Stimulated activated CD8-positive, alpha-beta memory T cell treated with anti-CD3 and anti-CD28 coated beads, Interleukin-2, amount 100 ng/mL, for 1 hour (primary cell): Measurements from ENCODE around the gene TIPRL.
"Not testable (repeated sequence)": the region's sequence is repeated elsewhere in the genome, so short reads cannot be mapped to it uniquely, and the experiment has no call there.

Experiments
- DNase-seq, 2 donors: peaks; one replicate each; pipeline ENCODE4 v3.0.0-alpha.2; 2020; ENCODE audit warnings: low read depth in 2 of 2

The TIPRL gene

DNA sequence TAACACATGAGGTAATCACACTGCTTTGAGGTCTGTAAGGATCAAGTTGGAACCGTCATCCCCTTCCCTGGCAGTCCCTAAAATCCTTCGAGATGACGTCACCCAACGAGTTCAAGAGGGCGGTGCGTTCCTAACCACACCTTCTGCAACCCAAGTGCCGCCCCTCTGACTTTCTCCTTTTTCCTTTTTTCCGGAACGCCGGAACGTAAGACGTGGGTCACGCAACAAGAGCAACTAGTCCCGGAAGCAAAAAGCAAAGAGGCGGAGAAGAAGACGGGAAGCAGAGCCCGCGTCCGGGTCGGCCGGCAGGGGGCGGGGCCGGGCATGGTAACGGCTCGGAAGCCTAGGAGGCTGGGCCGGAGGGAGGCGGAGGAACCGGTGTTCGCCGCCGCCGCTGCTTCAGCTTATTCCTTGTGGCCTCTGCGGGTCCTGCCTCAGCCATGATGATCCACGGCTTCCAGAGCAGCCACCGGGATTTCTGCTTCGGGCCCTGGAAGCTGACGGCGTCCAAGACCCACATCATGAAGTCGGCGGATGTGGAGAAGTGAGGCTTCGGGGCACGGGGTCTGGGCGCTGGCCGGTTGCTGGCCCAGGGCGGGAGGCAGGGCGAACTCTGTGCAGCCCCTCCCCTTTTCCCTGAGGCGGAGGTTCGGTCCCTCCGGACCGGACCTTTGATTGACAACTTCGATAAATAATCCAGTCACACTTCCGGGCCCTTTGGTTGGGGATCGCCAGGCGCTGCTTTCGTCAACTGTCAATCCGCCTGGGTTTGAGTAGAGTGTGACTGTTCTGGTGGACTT is at the start of gene TIPRL:
Gene TIPRL, plus strand, starts transcription at position 325 of the 800 bp plus-strand sequence. Its CDS starts 116 bp downstream, at position 441.
- DNase-seq = peak; percentile 85 to 86

DNA sequence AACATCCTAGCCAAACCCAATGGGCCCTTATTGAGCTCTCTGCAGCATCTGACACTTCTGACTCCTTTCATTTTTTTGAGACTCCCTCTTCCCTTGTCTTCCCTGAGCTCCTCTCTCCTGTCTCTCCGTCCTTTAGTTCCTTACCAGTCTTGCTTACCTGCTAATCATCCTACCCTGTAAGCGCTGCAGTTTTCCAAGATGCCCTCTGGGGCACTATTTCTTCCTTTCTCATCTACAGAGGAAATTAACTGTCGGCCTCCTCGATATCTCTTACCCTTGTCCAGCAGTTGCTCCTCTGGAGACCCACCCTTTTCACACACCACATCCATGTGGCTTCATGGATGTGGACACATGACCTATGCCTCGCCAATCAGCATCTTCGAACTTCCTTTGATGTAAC is 48.8 kb upstream of the TIPRL start:
- DNase-seq = no peak

DNA sequence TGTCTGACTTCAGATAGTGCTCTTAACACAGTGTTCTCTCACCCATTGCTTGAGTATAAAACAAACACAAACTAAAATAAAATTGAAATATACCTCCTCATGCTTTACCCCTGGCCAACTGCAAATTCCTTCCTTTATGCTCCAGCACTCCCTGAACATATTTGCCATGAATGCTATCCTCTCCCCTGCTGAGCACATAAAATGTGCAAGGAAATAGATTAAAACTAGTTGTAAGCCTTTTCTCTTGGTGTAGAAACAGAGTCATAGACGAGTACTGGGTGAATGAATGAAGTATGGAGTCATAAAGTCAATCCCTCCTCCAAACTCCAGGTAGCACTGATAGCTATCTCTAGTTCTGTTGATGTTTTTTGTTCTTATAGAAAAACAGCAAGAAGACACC is 44.6 kb upstream of the TIPRL start:
- DNase-seq = no peak

DNA sequence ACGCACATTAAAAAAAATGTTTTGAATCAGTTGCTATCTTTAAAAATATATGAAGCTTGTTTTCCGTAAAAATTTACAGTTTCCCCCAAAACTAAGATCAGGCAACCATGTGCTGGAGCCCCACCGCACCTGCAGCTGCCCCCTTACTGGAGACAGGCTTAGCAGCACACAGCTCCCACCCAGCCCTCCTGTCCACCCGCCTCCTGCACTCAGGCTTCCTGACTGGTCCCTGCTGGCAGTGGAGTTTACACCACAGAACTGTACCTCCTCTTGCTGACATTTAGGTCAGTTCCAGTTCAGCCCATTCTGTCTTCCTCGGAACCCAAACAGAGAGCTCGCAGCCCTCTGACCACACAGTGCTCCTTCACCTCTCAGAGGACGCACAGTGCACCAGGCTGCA is 44.1 kb upstream of the TIPRL start:
- no peak for DNase-seq

DNA sequence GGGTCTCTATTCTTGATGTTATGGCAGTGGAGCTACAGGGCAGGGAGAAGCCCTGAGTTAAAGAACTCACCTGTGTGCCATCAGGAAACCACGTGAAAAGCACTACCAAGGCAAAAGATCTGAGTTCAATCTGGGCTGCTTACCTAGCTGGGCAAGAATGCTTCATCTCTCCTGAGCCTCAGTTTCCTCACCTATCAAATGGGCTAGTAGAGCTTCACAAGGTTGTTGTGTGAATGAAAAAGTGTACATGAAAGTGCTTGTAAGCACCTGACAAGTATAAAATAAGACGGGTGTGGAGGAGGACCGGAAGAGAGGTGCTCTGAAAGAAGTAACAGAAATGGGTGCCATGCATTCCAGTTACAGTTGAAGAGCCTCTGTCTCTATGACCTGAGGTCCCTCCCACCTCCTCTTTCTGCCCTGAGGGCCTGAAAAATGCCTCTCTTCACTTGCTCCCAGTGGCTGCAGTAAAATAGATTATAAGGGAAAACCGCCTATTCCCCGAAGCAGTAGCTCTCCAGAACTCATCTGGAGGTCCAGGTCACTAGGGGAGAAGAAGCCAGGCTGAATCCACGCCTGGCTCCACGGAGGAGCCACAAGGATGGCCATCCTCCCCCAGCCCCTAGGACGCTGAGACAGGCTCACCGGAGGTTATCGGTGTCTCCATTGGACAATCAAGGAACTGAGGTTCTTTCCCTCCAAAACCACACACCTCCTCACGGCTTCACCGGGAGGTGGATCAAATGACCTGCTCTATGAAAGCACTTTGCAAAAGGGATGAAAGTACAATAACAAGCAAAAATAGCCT is 43.4 kb upstream of the TIPRL start:
- DNase-seq = no peak

DNA sequence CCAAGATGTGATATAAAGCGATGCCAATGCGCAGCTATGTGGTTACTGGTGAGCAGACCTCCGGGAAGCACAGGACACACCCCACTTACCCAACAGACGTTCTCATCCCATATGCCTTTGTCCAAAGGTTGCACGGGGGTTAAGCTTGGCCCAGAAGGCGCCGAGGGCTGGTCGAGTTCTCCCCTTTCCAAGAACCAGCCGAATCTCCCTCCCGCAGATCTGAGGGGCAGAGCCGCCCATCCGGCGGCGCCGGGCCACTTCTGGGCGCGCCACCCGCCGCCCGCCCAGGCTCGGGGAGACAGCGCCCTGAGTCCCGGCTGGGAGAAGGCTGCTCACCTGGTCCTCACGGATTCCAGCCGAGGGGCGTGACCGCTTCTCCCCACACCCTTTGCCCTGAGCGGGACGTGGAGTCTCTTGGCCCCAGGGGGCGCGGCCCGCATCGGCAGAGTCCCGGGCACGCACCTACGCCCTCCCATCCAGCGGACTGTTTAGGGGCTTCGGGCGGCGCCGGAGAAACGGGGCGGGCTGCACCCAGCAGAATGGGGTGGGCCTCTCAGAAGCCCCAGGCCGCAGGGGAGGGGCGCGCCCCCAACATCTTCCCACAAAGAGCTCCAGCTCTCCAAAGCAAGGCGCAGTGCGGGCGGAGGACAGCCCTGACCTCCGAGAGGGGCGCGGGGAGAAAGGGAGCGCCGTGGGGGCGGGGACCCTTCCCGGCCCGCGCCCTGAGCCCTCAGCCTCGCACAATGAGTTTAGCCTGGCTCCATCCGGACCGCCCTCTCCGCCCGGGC is 42.6 kb upstream of the TIPRL start:
- DNase-seq = no peak

GRCh38 chr1:168136709-168137514 is 41.9 kb upstream of the TIPRL start, which contains the start of gene GPR161:
TSS of gene GPR161 (minus strand) at chr1:168136930. CDS start at chr1:168104850, 32,080 bp downstream.
- DNase-seq = no peak

GRCh38 chr1:168137515-168137821 is 41.3 kb upstream of the TIPRL start:
- DNase-seq = no peak

DNA sequence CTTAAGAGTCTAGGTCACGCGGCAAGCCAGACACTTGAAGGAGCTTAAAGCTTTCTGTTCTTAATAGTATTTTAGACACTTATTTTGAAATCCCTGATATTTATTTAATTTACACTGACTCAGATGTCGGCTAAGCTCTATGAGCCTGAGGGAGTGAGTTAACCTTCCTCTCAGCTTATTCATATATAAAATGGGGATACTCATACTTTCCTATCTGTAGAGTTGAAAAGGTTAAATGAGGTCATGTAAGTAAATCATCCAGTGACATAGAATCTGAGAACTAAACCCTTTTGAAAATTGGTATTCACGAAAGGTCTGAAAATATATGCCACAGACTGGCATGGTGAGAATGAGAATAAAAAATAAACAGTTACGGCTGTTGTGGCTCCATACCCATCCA is 40.6 kb upstream of the TIPRL start:
- DNase-seq = no peak

DNA sequence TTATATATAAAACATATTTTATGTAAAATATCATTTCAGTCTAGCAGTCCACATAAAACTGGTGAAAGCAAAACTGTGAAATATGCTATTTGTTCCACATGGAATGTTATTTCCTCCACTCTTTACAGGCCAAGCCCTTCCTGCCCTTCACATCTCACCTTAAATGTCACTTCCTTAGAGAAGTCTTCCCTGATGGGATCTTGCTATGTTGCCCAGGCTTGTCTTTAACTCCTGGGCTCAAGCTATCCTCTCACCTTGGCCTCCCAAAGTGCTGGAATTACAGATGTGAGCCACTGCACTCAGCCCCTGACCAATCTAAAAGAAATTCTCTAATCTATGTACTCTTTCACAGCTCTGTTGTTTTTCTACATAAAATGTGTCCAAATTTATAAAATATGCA is 39.7 kb upstream of the TIPRL start:
- no peak for DNase-seq

- DNase-seq = no peak
Measured at GRCh38 chr1:168141871-168142385, 36.8 kb upstream of the TIPRL start.

DNA sequence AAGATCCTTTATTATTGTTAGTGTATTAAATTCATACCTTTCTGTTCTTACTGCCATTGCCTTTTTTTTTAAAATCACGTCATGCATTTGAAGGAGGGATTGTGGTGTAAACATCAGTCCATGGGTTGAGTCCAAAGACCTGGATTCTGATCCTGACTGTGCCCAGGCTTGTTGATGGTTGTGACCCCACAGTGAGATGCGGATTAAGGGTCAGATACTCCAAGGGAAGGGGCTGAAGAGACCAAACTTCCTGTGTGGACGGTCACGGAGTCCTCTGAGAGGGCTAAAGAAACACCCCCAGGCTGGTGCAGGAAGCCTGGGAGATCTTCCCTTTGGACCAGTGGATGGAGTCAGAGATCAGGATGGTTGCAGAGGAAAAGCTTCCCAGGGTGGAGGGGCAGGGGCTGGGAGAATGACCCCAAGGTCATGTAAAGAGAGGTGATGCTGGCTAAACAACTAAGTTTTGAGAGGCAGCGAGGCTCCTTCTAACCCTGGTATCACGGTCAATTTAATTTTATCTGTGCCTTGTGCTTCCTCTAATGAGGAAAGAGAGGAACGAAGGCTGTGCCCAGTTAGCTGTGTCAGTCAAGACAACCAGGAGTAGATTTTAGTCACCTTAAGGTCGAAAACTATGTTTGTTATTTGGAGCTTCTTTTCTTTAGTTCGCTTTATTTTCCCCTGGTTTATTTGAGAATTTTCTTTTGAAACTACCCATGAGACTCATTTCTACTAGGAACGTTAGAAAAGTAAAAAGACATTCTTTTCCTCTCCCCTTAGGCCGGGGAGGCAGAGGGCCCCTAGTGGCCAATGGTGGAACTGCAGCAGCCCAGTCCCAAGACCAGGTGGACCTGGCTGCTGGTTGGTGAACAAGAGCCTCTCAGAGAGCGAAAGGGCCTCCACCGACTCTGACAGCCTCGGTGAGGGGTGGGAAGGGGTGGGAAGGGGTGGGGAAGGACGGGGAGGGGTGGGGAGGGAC is 33.3 kb upstream of the TIPRL start:
- peak; percentile 71 to 72 for DNase-seq

- no peak for DNase-seq
Measured at GRCh38 chr1:168146160-168146539, 32.6 kb upstream of the TIPRL start.

DNA sequence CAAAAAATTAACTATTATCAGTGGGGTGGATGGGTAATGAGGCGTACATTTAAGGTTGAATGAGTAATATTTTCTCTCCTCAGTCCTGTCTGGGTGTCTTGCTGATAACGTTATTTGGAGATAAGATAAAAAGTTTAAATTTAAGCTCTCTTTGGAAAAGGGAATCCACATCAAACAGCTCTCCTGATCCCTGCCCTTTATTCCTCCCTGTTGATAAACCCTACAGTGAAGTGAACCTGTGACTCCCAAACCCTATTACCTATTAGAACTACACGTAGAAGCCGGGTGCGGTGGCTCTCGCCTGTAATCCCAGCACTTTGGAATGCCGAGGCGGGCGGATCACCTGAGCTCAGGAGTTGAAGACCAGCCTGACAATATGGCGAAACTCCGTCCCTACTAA is 32.1 kb upstream of the TIPRL start:
- no peak for DNase-seq

GRCh38 chr1:168148916-168149315 is 29.8 kb upstream of the TIPRL start:
- DNase-seq = no peak

- DNase-seq = no peak
Measured at GRCh38 chr1:168150283-168150682, 28.5 kb upstream of the TIPRL start.

DNA sequence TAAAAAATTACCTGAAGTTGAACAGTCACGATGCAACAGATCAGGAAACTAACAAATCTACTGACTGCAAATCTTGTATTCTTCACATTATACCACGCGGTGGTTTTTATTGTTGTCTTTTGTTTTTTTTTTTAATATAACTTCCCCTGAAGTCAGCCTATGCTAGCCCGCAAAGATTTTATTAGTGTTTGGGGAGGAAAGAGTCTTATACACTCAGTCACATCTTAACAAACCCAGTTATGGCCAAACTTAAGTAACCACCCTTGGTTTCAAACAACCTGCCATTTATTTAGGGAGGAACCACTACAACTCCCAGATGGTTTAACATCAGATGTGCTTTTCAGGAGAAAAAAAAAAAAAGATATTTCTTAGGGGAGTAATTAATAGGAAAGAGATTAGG is 26.8 kb upstream of the TIPRL start:
- DNase-seq = no peak

DNA sequence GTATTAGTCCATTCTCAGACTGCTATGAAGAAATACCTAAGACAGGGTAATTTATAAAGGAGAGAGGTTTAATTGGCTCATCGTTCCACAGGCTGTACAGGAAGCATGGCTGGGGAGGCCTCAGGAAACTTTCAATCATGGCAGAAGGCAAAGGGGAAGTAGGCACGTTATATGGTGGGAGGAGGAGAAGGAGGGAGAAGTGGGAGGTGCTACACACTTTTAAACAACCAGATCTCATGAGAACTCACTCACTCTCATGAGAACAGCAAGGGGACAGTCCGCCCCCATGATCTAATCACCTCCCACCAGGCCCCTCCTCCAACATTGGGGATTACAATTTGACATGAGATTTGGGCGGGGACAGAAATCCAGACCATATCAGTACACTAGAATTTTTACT is 24.1 kb upstream of the TIPRL start:
- not testable (repeated sequence) for DNase-seq

- no peak for DNase-seq
Measured at GRCh38 chr1:168155910-168156309, 22.9 kb upstream of the TIPRL start.

- no peak for DNase-seq
Measured at GRCh38 chr1:168157638-168158037, 21.1 kb upstream of the TIPRL start.
